GM18909 (cell line): ENCODE results near the gene SAMSN1.

Experiments used
- ATAC-seq: cut with Tn5 transposase; IDR thresholded peaks from one replicate; pipeline ENCODE4 v1.9.1; 2021; ENCODE audit warnings: mild to moderate bottlenecking; ENCODE audit not compliant: unreplicated experiment, poor library complexity

Gene SAMSN1

DNA sequence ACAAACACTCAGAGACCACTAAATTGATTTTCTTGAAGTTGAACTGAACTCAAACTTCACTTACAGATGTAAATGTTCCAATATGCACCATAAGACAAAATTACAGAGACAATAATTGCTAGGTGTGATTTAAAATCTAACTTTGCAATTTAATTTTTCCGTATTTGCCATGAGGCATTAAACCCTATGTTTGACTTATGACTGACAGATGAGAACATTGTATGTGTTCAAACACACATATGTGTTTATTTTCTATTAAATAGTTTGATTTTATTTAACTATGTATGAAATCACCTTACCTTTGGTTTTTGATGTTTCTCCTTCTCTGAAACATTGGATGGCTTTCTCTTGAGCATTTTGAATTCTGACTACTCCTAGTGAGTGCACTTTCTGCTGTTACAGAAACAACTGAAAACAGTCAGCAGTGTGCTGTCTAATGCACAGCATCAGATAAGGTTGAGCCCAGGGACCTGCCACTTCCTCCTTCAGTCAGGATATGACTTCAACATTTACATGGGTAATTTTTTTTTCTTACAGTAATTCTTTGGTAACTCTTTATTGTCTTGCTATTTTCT, at the start of gene SAMSN1:
TSS of gene SAMSN1 (minus strand) at position 410 of the 575 bp plus-strand sequence. CDS start at position 356, 54 bp downstream.
- peak; percentile 88 for ATAC-seq

DNA sequence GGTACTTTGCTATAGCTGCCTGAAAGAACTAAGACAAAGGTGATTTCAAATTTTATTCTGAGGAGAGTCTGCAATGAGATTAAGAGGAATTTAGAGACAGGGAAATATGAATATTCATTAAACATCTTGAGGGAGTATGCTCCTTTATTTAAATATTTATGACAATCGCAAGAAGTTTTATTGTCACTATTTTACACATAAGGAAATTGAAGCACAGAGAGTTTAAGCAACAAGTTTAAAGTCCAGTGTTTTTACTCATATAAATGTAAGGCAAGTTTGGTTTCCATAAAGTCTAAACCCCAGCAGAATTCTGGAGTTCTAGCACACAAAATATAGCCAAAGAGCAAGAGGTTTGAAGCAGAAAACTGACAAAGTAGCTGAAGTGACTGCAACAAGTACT, 49.3 kb upstream of the SAMSN1 start:
- ATAC-seq, result no peak

DNA sequence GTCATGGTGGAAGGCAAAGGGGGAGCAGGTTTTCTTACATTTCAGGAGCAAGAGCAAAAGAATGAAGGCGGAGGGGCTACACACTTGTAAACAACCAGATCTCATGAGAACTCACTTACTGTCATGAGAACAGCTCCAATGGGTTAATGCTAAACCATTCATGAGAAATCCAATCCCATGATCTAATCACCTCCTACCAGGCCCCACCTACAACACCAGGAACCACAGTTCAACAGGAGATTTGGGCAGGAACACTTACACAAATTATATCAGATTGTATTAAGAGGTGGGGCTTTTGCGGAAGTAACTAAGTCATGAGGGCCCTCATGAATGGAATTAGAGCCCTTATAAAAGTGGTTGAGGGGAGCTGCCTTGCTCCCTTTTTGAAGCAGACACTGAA, 48.9 kb upstream of the SAMSN1 start:
- no peak for ATAC-seq

DNA sequence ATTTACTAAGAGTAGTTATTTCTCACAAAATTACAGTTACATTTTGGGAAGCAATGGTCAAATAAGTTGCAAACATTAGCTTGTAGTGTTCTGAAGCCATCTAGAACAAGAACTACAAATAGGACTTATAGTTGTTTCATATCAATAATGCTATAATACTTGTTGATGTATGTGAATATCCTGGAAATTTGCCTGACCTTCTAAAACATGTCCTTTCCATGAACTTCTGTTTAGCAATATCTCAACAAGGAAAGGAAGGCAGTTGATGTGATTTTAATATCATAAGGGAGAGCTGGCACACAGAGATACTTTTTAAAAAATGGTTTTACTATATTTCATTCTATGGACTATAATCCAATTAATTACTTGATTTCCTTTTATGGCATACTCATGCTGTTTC, 47.1 kb upstream of the SAMSN1 start:
- no peak for ATAC-seq

DNA sequence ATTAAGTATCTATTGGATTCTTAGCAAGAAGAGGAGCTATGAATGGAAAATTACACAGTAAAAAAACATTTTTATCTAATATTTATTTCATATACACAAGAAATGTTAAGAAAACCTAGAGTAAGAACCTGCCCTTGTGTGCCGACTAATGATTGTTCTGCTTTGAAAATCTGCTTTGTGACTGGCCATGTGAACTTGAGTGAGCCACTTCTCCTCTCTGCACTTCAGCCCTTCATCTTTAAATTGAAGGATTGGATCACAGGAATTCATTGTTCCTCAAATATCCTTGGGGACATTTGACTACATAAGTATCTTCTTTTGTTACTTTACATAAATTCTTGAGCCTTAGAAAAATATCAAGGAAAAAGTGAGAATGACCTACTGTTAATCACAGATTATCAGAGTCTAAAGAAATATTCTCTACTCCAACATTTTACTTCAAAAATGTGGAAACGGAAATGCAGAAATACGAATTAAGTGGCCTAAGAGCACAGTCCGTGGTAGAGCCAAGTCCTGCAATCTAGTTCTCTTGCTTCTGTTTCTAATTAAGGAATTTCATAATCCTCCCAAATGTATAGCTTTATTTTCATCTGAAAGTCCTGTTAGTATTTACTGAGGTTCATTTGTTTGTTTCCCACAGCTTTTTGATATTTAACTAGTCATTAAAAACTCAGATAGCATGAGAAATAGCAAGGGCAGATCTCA, 46.3 kb upstream of the SAMSN1 start:
- no peak for ATAC-seq

DNA sequence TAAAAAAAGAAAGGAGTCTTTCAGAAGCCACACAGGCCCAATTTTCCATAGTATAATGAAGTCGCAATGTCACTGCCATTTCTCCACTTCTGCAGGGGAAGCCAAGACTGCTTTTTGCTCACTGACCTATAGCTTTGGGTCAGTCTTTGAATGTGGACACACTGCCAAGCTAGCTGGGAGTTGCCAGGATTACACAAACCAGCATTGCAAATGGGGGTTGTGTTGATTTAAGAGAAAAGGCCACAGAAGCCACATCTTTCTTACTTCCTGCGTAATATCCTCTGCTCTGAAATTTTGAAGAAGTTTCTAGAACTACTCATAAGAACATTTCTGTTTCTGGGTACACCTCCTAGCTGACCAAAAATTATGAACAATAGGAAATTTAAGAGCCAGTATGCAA, 45.8 kb upstream of the SAMSN1 start:
- peak; percentile 54 for ATAC-seq

DNA sequence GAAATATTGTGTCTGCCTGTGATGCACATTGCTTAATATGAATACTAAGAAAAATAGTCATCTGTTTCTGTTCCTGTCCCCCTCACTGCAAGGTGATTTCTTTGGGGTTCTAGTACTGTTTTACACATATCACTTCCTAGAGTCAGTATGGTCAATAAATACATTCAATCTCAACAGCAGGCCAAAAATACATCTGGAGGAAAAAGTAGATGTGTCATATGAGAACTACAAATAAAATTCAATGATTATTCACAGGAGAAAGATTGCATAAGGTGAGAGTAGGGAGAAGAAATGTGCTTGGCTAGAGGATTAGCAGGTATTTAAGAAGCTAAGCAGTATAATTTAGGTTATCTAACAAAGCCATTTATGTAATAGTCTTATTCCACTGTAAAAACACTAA, 45.3 kb upstream of the SAMSN1 start:
- peak; percentile 41 for ATAC-seq

DNA sequence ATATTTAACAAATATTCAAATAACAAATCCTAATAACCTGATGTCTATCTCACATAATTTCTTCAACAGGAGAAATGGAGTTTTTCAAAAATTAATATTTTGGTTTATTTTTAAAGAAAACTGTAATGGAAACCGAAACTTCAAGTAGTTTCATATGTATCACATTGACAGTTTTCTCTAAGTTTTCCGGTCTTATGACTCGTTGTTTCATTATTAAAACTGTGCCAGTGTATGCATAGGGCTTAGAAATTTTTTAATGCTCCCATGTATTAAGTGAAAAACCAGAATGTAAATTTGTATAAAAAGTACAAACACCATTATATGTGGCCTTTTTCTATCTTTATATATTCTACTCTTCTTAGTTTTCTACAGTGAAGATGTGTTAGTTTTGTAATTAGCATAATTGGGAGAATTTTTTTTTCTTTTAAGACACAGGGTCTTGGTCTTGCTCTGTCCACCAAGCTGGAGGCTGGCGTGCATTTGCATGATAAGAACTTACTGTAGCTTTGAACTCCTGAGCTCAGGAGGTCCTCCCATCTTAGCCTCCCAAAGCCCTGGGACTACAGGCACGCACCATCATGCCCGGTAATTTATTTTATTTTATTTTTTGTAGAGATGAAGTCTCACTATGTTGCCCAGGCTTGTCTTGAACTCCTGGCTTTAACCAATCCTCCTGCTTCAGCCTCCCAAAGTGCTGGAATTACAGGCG, 43.9 kb upstream of the SAMSN1 start:
- ATAC-seq, result peak; percentile 91

DNA sequence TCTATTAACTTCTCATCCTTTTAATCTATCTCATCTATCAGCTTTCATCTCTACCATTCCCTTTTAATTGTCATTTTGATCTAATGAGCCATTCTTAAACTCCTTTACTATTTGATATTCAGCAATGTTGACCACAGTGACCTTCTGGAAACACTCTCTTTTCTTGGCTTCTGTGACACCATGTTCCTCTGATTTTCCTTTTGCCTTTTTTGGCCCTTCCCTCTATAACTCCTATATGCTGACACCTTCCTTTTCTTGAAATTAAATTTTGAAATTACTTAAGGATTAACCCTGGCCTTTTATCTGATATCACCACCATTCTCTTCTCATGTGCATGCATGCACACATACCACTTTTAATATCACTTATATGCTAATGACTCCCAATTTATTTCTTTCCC, 41.2 kb upstream of the SAMSN1 start:
- no peak for ATAC-seq

DNA sequence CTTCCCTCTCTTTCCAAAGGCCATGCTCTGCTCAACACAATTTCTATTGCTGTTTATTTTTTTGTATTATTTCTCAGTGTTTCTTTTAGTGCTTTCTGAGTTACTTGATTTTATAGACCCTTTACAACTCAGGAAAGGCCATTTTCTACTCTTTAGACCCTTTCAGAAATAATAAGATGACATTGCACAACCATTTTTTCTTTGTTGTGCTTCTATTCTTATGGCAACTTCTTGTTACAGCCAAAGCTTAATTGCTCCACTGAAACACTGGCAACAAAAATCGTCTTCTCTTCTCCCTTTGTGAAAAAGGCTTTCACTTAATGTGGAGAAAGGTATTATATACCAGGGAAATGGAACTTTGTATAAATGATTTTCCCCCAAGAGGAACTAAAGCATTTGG, 39.0 kb upstream of the SAMSN1 start:
- ATAC-seq, result no peak

DNA sequence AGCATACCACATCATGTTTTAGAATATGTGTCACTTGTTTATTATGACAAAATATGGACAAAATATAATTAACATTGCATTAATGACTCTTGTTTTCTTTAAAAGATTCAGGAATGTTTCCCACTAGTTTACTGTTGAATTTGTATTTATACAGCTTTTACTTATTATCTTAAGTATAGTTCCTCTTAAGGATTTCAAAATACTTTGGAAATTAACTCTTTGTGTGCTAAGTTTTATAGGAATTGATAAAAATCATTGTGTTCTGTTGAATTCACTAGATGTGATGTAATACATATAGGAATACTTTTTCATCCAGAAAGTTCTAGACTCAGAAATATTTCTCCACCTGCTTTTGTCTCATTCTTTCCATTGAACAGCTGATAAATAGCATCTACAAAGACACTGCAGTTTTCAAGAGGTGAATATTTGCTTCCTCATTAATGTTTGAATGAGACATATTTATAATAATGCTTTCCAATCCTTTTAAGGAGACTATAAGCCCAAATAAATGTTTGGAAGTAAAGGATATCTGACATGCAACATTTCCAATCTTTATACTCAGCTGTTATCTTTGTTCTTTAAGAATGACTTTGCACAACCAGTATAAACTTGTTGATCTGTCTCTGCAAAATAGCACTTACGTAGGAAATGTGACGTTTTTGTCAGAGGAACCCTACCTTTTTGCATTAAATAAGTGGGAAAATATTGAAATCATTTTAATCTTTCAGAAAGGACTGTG, 38.4 kb upstream of the SAMSN1 start:
- ATAC-seq, result no peak

DNA sequence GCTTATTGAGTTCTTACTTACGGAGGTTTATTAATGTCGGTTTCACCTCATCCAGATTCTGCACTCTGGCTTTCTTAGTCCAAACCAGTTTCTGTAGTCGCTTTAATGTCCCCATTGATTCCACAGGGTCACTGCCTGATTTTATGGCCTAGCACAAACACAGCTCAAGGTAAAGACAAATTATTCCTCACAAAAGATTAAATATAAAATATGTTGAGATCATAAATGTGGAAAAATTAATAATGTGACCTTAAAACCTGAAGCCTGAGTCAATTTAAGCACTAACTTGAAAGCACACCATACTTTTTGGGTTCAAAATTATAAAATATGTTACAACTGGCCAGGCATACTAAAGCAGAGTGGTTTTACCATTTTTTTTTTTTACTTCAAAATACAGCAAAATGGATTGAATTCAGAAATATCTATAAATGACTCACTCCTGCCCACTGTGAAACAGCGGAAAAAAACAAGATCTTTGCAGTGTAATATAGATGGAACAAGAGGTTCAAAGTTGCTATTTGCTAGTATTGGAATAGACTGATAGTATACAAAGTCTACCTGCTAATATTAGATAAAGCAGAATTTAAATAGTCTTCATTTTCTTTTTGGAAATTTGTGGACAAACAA, 37.6 kb upstream of the SAMSN1 start:
- ATAC-seq, result no peak

DNA sequence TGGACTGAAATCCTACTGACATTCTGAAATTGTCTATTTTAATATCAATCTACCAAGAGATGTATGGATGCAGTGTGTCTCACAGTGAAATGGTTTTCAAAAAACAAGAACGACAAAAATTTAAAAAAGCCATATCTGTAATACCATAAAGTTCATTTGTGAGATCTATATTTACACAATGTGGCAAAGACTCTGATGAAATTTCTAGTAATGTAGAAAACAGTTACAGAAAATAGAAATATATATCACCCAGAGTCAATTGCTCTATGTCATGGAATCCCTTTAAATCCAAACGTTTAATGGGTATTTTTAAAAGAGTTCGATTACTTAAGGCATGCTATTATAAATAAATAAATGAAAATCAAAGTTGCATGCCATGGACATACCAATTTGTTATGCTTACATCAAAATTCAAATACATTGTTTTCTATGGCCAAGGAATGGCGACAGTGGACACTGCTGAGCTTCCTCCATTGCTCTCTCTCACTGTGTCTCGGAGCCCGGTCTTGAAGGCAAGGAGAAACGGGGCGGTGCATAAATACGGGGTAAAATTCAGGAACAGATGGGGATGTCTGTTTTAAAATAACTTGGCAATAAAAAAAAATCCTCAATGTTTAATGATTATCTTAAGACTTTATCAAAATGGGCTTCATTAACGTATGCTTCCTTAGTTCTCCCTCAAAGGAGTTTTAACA, 37.0 kb upstream of the SAMSN1 start:
- ATAC-seq, result no peak

DNA sequence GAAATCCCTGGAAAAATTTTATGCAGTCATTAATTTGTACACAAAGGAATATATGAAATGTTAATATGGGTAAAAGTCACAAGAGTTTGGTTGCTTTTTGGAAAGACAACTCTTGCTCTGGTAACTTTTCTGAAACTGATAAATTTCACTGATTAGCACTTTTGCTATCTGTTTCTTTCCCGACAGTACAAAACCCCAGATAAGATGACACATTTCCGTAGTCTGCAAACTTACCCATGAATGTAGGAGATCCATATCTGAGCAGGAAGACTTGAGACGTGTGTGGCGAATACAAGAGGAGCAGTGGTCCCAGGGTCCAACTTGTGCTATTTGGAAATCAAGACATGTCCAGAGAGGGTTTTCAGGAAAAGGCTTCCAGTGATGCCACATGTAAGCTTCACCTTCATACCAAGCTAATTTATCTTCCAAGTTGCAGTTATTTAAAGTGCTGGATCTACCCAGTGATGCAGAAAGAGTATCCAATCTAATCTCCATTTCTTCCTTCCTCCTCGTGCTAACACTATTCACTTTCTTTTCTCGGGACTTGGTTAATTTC, 35.9 kb upstream of the SAMSN1 start:
- ATAC-seq, result no peak

DNA sequence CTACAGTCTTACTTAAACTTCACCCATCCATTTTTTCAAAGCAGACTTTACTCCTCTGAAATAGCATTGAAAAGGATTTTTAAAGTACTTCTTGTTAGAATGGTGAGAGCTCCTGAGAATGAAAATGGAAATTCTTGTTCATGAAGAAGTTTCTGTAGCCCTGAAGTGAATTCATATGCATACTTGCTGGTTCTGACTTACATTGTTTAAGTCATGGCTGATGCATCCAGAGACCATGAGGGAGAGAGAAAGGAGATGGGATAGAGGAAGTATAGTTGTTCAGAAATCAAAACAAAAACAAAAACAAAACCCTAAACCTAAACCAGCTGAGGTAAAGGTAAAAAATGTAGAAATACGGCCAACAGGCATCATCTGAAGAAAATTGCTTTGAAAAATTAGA, 27.1 kb upstream of the SAMSN1 start:
- ATAC-seq, result no peak

DNA sequence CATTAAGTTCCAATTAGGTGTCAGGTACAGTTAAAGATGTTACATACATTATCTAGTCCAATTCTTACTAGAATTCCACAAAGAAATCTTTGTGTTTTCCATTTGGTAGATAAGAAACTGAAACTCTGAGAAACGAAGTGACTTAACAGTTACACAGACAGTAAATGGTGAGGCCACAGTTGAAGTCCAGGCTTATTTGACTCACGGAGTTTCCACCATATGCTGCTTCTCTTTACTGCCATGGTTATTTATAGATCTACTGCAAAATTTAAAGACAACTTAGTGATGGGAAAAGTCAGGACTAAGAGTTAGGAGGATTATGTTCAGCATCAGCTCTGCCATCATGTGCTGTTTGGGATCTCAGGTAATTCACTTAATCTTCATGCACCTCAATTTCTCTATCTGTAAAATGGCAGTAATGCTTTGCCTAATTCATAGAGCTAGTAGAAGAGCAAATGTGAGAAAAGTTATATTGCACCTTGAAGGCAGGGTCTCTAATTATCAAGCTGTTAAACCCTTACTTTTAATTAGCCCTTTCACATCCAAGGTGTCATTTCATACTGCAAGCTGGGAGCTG, 26.2 kb upstream of the SAMSN1 start:
- no peak for ATAC-seq

DNA sequence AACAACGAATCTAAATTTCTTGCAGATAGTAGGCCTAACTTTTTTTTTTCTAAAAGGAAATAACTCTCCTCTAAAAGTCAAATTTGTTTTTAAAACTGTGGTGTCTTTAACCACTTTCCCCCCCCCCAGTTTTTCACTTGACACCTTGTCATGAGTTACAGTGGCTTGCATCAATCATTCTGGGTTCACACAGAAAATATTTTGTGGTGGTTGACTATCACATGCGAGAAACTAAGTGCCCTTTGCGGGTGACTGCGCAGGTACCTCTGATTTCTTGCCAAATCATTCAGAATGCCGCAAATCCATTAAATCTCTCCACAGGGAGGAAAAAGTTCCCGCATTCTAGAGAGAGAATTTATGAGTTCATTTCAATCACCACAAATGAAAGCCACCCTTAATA, 23.8 kb upstream of the SAMSN1 start:
- no peak for ATAC-seq

DNA sequence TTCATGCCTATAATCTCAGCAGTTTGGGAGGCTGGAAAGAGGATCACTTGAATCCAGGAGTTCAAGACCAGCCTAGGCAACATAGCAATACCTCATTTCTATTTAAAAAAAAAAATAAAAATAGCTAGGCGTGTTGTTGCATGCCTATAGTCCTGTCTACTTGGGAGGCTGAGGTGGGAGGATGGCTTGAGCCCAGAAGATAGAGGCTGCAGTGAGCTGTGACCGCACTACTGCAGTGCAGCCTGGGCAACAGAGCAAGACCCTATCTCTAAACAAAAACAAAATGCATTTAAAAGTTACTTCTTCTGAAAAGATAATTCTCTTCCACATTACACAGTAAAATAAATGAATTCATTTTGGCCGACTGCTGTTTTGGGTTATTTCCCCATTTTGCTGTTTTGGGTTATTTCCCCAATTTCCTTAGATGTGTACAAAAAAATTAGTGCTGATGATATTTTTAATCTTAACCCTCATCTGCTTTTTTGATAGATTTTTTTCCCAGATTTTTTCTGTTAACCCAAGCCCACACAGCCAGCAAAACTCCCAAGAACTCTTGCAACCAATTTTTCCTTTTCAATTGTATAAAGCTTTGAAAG, 23.0 kb upstream of the SAMSN1 start:
- no peak for ATAC-seq
